A673 (cell line): ENCODE results near the gene RPTOR. TPM values are rescaled to one million over a fixed set of nuclear protein-coding genes. Genes with fewer than 3 reads are reported as not detected.

ENCODE experiments used
- BruUV-seq: library from RNA; stranded (reverse); fragments of 400-500 nt; replicated peaks from 2 replicates; lab custom pipeline; 2021; lab: Mats Ljungman, UMichigan
- CTCF ChIA-PET: fragments of 300-600 bp; sonication (Branson Sonifier 250); formaldehyde crosslinking; loops from one replicate; lab custom pipeline; 2022; ENCODE audit warnings: antibody characterized with exemption; lab: Charles Lee
- POLR2A ChIA-PET: fragments of 300-600 bp; sonication (Branson Sonifier 250); formaldehyde crosslinking; loops from one replicate; lab custom pipeline; 2022; ENCODE audit warnings: antibody characterized with exemption; ENCODE audit not compliant: low non-redundant PET; lab: Charles Lee
- DNase-seq: peaks from one replicate; pipeline ENCODE4 v3.0.0-alpha.2; 2015; ENCODE audit warnings: low spot score
- H3K27ac ChIP-seq: fragments of 200-600 bp; sonication (generic); 2 replicates; pipeline ENCODE4 v1.5.1; 2016; ENCODE audit warnings: mixed run types, low read depth, mild to moderate bottlenecking, mixed read lengths, antibody characterized with exemption, low read length; ENCODE audit not compliant: poor library complexity, severe bottlenecking
- H3K27me3 ChIP-seq: fragments of 200-600 bp; sonication (generic); replicated peaks from 2 replicates; pipeline ENCODE4 v1.6.1; 2017; ENCODE audit warnings: mixed run types, low read depth, mild to moderate bottlenecking, mixed read lengths, antibody characterized with exemption, low read length; ENCODE audit not compliant: insufficient read depth, poor library complexity
- H3K36me3 ChIP-seq: fragments of 200-600 bp; sonication (generic); 2 replicates; pipeline ENCODE4 v1.6.1; 2016; ENCODE audit warnings: mixed run types, mild to moderate bottlenecking, mixed read lengths, antibody characterized with exemption, low read length; ENCODE audit not compliant: insufficient read depth, poor library complexity, severe bottlenecking
- H3K4me1 ChIP-seq: fragments of 200-600 bp; sonication (generic); 2 replicates; pipeline ENCODE4 v1.6.1; 2017; ENCODE audit warnings: mixed run types, mild to moderate bottlenecking, mixed read lengths, antibody characterized with exemption, low read length; ENCODE audit not compliant: insufficient read depth, poor library complexity, severe bottlenecking
- H3K4me3 ChIP-seq: fragments of 200-600 bp; sonication (generic); 2 replicates; pipeline ENCODE4 v1.5.1; 2016; ENCODE audit warnings: low read depth, mixed run types, mild to moderate bottlenecking, mixed read lengths, low read length; ENCODE audit not compliant: poor library complexity, severe bottlenecking
- H3K9me3 ChIP-seq: fragments of 200-600 bp; sonication (generic); 2 replicates; pipeline ENCODE4 v1.6.1; 2016; ENCODE audit warnings: mixed run types, low read depth, mild to moderate bottlenecking, mixed read lengths, antibody characterized with exemption, low read length; ENCODE audit not compliant: poor library complexity, severe bottlenecking
- CTCF ChIP-seq: fragments of 300-800, 200-600 bp; sonication (generic); conservative IDR thresholded peaks from 2 replicates; pipeline ENCODE4 v1.5.1; 2017; ENCODE audit warnings: low read depth, mild to moderate bottlenecking, antibody characterized with exemption, low read length, moderate library complexity, mixed read lengths
- EZH2 ChIP-seq: fragments of 200-600 bp; sonication (generic); IDR thresholded peaks from 2 replicates; pipeline ENCODE4 v1.6.1; 2017; ENCODE audit warnings: borderline replicate concordance, low read depth, mild to moderate bottlenecking, mixed read lengths, antibody characterized with exemption, low read length; ENCODE audit not compliant: poor library complexity, severe bottlenecking
- intact Hi-C: fragments of 100-400 bp; cut with micrococcal nuclease; formaldehyde crosslinking; loops from one replicate; pipeline ENCODE4 v1.10.0; 2022; ENCODE audit not compliant: unreplicated experiment
- total RNA-seq: library from RNA; stranded (reverse); gene quantifications from 2 replicates; pipeline ENCODE4 v1.2.3, GENCODE V29; 2021

RPTOR gene
- total RNA-seq, 1 experiment from 2014 or later: 55.2 TPM

GRCh38 chr17:80824549-80825470 is 280.2 kb downstream of the RPTOR start:
- Histone ChIP-seq H3K27me3 (no peaks in the 10 kb centered on the region), H3K27ac (no peak overlapping the region), H3K4me1 (peaks cover 38% of the 10 kb centered on the region), H3K4me3 (no peak overlapping the region), H3K36me3 (no peaks in the 10 kb centered on the region), H3K9me3 (no peaks in the 10 kb centered on the region)
- BruUV-seq: TSS peak; percentile 28
- CTCF ChIA-PET: no interaction called here
- DNase-seq: no peak
- intact Hi-C loops: no loop called here
- POLR2A ChIA-PET: interaction anchor here (0.6 kb wide), 1 partner anchor 71 kb away, joined by 3 read pairs; no protein-coding TSS in a partner anchor
- TF ChIP-seq CTCF (no peak), EZH2 (no peak)

- ChIA-PET POLR2A (no interaction called here), CTCF (no interaction called here)
- Histone ChIP-seq H3K4me3 (no peak overlapping the region), H3K27ac (no peak overlapping the region), H3K4me1 (peaks cover 38% of the 10 kb centered on the region), H3K36me3 (no peaks in the 10 kb centered on the region), H3K9me3 (no peaks in the 10 kb centered on the region), H3K27me3 (no peaks in the 10 kb centered on the region)
- BruUV-seq: no TSS peak
- TF ChIP-seq EZH2: no peak
- TF ChIP-seq CTCF: no peak
- intact Hi-C loops: no loop called here
- DNase-seq: no peak
Observed at GRCh38 chr17:80825471-80826345, 281.1 kb downstream of the RPTOR start.

- TF ChIP-seq EZH2: no peak
- TF ChIP-seq CTCF: no peak
- no peak for DNase-seq
- Histone ChIP-seq H3K27ac (peak overlapping the region; percentile 26), H3K27me3 (no peaks in the 10 kb centered on the region), H3K4me3 (no peak overlapping the region), H3K9me3 (no peaks in the 10 kb centered on the region), H3K4me1 (peaks cover 38% of the 10 kb centered on the region), H3K36me3 (no peaks in the 10 kb centered on the region)
- ChIA-PET POLR2A (no interaction called here), CTCF (no interaction called here)
- no TSS peak for BruUV-seq
- intact Hi-C loops: no loop called here
Observed at GRCh38 chr17:80826346-80826954, 281.8 kb downstream of the RPTOR start.
